HL-60 (cell line): Measurements from ENCODE around the gene KARS1.
"Not testable (repeated sequence)": the region's sequence is repeated elsewhere in the genome, so short reads cannot be mapped to it uniquely, and the experiment has no call there.

ENCODE experiments used
- DNase-seq, 2 experiments: peaks; one replicate each; pipeline ENCODE4 v3.0.0-alpha.2; 2010 to 2020; ENCODE audit warnings: low read depth in 1 of 2, low spot score in 1 of 2
- H3K27ac ChIP-seq: fragments of 250-450 bp; sonication (Bioruptor Pico); replicated peaks from 2 replicates; pipeline ENCODE4 v1.5.1; 2020; ENCODE audit warnings: mild to moderate bottlenecking, moderate library complexity
- H3K27me3 ChIP-seq: fragments of 250-450 bp; sonication (Bioruptor Pico); 2 replicates; pipeline ENCODE4 v1.5.1; 2021; ENCODE audit warnings: mild to moderate bottlenecking, moderate library complexity; ENCODE audit not compliant: insufficient read depth, poor library complexity, severe bottlenecking
- H3K4me3 ChIP-seq: replicated peaks from 2 replicates; pipeline ENCODE4 v1.5.1; 2011; ENCODE audit warnings: mild to moderate bottlenecking, control low read depth, low read length; ENCODE audit not compliant: insufficient read depth
- GABPA ChIP-seq: IDR thresholded peaks from 2 replicates; pipeline ENCODE4 v1.6.1; 2012; ENCODE audit warnings: low read depth
- POLR2AphosphoS5 ChIP-seq: IDR thresholded peaks from 2 replicates; pipeline ENCODE4 v1.6.1; 2012; ENCODE audit warnings: low read depth
- SPI1 ChIP-seq: IDR thresholded peaks from 2 replicates; pipeline ENCODE4 v1.6.1; 2012; ENCODE audit warnings: low read depth, mild to moderate bottlenecking, borderline replicate concordance
- TF ChIP-seq, protein P1 (sequence below): IDR thresholded peaks from one replicate; pipeline ENCODE4 v1.5.1; 2011; ENCODE audit warnings: low read length, control low read depth, inconsistent platforms; ENCODE audit not compliant: insufficient read depth
- TF ChIP-seq, protein P2 (sequence below): IDR thresholded peaks from 2 replicates; pipeline ENCODE4 v1.6.1; 2012; ENCODE audit warnings: low read depth; ENCODE audit not compliant: insufficient replicate concordance

Gene KARS1

DNA sequence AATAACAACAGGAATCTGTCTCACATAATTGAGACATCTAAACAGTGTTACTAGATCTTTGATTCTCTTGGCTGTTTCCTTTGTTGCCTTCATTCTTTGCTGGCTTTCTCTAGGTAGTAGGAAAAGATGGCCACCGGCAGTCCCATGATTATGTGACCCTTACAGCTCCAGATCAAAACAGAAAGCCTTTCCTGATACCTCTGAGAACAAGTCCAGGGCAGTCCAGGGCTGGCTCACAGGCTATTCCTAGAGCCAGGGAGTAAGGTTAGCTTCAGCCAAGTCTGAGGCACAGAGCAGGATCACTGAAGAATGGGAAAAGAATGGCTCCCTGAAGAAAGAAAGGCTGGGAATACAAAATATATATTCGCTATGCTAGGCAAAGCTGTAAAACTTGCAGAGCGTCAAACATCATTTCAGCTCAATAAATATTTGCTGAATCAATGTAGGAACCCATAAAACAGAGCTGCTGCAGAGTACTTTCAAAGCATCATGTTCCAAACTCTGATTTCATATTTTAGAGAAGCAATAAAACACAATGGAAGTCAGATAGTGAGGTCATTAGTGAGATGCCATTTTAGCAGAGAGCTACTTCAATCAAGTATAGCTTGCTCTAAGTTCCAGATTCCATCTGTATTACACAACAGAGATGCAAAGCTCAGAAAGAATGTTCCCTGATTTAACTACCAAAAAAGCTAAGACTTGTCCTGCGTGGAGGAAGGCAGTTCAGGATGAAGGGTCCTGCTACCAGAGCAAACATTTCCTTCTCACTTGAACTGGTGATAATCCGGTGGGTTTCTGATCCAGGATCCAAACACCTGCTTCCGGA, 47.8 kb downstream of the KARS1 start:
- Histone ChIP-seq H3K27ac (no peak overlapping the region), H3K4me3 (no peak overlapping the region), H3K27me3 (no peaks in the 10 kb centered on the region)
- no peak for DNase-seq
- TF ChIP-seq, protein P1, sequence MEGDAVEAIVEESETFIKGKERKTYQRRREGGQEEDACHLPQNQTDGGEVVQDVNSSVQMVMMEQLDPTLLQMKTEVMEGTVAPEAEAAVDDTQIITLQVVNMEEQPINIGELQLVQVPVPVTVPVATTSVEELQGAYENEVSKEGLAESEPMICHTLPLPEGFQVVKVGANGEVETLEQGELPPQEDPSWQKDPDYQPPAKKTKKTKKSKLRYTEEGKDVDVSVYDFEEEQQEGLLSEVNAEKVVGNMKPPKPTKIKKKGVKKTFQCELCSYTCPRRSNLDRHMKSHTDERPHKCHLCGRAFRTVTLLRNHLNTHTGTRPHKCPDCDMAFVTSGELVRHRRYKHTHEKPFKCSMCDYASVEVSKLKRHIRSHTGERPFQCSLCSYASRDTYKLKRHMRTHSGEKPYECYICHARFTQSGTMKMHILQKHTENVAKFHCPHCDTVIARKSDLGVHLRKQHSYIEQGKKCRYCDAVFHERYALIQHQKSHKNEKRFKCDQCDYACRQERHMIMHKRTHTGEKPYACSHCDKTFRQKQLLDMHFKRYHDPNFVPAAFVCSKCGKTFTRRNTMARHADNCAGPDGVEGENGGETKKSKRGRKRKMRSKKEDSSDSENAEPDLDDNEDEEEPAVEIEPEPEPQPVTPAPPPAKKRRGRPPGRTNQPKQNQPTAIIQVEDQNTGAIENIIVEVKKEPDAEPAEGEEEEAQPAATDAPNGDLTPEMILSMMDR, result no peak
- TF ChIP-seq GABPA, result no peak
- TF ChIP-seq SPI1, result no peak
- TF ChIP-seq, protein P2, sequence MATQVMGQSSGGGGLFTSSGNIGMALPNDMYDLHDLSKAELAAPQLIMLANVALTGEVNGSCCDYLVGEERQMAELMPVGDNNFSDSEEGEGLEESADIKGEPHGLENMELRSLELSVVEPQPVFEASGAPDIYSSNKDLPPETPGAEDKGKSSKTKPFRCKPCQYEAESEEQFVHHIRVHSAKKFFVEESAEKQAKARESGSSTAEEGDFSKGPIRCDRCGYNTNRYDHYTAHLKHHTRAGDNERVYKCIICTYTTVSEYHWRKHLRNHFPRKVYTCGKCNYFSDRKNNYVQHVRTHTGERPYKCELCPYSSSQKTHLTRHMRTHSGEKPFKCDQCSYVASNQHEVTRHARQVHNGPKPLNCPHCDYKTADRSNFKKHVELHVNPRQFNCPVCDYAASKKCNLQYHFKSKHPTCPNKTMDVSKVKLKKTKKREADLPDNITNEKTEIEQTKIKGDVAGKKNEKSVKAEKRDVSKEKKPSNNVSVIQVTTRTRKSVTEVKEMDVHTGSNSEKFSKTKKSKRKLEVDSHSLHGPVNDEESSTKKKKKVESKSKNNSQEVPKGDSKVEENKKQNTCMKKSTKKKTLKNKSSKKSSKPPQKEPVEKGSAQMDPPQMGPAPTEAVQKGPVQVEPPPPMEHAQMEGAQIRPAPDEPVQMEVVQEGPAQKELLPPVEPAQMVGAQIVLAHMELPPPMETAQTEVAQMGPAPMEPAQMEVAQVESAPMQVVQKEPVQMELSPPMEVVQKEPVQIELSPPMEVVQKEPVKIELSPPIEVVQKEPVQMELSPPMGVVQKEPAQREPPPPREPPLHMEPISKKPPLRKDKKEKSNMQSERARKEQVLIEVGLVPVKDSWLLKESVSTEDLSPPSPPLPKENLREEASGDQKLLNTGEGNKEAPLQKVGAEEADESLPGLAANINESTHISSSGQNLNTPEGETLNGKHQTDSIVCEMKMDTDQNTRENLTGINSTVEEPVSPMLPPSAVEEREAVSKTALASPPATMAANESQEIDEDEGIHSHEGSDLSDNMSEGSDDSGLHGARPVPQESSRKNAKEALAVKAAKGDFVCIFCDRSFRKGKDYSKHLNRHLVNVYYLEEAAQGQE, result no peak
- no peak for TF ChIP-seq POLR2AphosphoS5

DNA sequence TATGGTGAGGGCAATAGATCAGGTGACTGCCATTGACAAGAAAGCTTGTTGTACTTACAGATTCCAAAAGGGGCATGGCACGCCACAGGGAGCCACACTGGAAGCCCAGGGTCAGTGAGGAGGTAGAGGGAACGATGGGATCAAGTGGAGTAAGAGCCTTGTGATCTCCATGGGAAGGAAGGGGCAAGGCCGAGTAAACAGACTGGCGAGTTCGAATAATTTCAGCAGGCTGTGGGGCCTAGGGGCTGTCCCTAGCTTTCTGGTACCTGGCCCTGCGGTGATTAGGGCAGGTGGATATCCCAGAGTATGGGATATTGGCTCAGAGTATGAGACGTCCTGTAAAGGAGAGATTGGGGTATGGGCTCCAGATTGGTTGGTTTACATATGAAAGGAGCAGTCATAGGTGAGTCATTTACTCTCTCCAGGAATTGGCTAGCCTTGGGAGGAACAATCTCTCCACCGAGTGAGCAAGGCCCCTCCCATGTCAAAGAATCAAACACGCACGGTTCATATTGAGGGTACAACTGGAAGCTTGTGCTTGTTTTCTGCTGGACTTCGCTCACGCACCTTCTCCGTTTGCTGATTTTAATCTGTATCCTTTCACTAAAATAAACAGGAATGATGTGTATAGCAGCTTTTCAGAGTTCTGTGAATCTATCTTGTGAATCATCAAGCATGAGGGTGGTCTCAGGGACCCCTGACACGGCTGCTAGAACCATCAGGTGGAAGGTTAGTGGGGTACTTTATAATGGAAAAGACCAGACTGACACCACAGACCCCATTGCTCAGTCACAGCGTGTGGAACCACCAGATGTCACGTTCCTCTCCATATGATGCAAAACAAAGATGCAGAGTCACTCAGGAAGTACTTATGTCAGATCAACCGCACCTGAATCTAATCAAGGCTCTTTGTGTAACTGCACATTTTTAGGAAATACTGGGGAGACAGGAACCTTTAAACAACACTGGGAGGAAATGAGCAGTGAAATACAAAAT, 53.3 kb downstream of the KARS1 start:
- TF ChIP-seq POLR2AphosphoS5 (peak; percentile 35; the same call in 1 of the 2 replicates), SPI1 (peak; percentile 23; the same call in 1 of the 2 replicates), GABPA (no peak)
- TF ChIP-seq, protein P2, result no peak
- TF ChIP-seq, protein P1, result no peak
- 0 out of 2 replicates have a peak overlapping the region, but pooled peaks have one; percentile 25 for H3K27ac ChIP-seq
- H3K4me3 ChIP-seq, result no peak overlapping the region
- H3K27me3 ChIP-seq, result no peaks in the 10 kb centered on the region
- DNase-seq, result peak; percentile 32 to 62

DNA sequence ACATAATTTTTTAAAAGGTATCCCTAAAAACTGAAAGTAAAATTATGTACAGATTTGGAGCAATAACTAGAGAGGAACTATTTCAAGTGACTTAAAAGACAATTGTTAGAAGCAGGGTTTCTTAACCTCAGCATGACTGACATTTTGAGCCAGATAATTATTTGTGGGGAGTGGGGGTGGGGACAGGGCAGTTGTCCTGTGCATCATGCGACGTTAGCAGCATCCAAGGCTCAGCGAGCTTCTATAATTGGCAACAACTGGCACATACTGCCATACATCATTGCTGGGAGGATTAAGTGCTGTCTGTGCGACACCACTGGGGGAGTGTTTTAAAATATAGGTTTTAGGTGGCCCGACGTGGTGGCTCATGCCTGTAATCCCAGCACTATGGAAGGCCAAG, 54.2 kb downstream of the KARS1 start:
- no peaks in the 10 kb centered on the region for H3K27me3 ChIP-seq
- no peak overlapping the region for H3K27ac ChIP-seq
- TF ChIP-seq GABPA (no peak), POLR2AphosphoS5 (no peak), SPI1 (no peak)
- TF ChIP-seq, protein P1, result no peak
- TF ChIP-seq, protein P2, result no peak
- H3K4me3 ChIP-seq, result no peak overlapping the region
- DNase-seq, result no peak

DNA sequence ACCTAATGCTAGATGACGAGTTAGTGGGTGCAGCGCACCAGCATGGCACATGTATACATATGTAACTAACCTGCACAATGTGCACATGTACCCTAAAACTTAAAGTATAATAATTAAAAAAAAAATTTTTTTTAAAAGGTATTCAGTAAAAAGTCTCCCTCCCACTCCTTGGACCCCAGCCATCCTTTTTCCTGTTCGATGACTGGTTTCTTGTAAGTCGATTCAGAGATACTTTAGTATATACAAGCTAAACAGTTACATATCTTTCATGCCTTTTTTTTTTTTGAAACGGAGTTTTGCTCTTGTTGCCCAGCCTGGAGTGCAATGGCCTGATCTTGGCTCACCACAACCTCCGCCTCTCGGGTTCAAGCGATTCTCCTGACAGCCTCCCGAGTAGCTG, 55.5 kb downstream of the KARS1 start:
- H3K27me3 ChIP-seq, H3K27ac ChIP-seq, H3K4me3 ChIP-seq, DNase-seq: not testable (repeated sequence)
